Thyroid gland (tissue), 4 donors: ENCODE measurements around the gene GALK1. TPM values are rescaled to one million over a fixed set of nuclear protein-coding genes. Genes with fewer than 3 reads are reported as not detected.

Source experiments
- DNase-seq, 2 donors: peaks; one replicate each; pipeline ENCODE4 v3.0.0-alpha.2; 2019
- H3K27ac ChIP-seq, 3 donors: fragments of 200-600 bp; sonication (generic); 1 replicate in 2 of 3; 2 replicates in 1 of 3; pipeline ENCODE4 v1.5.1; 2016 to 2019; ENCODE audit warnings: mild to moderate bottlenecking in 1 of 3, moderate library complexity in 1 of 3
- H3K27me3 ChIP-seq: fragments of 200-600 bp; sonication (generic); one replicate; pipeline ENCODE4 v1.5.1; 2019
- H3K36me3 ChIP-seq, 2 donors: fragments of 200-600 bp; sonication (generic); one replicate each; pipeline ENCODE4 v1.5.1; 2016 to 2019
- H3K4me1 ChIP-seq, 2 donors: fragments of 200-600 bp; sonication (generic); one replicate each; pipeline ENCODE4 v1.5.1; 2017 to 2019
- H3K4me3 ChIP-seq, 3 donors: fragments of 200-600 bp; sonication (generic); replicated peaks in 1 of 3; 1 replicate in 2 of 3; 2 replicates in 1 of 3; pipeline ENCODE4 v1.5.1; 2016; ENCODE audit warnings: mild to moderate bottlenecking in 1 of 3
- H3K9me3 ChIP-seq: fragments of 200-600 bp; sonication (generic); one replicate; pipeline ENCODE4 v1.5.1; 2017
- POLR2A ChIP-seq, 2 donors: fragments of 450-650 bp; IDR thresholded peaks; one replicate each; pipeline ENCODE4 v1.6.1; 2017; ENCODE audit warnings: antibody characterized with exemption in 2 of 2, mild to moderate bottlenecking in 2 of 2, moderate library complexity in 1 of 2
- WGBS, 2 donors: methylation state at CpG; one replicate each; pipeline ENCODE4 v1.1.5; 2017; 5-methylcytosine and 5-hydroxymethylcytosine counted together
- intact Hi-C: fragments of 100-400 bp; cut with DNase I; formaldehyde crosslinking; loops from one replicate; pipeline ENCODE4 v1.15.1; 2023
- microRNA-seq: library from miRNA; unstranded; fragments of <30 nt; microRNA quantifications from one replicate; pipeline ENCODE4, GENCODE V29; 2016
- total RNA-seq, 4 donors: library from RNA; depleted of rRNA; stranded (reverse); fragments of >200 nt; gene quantifications; one replicate each; pipeline ENCODE4 v1.2.3, GENCODE V29; 2016
- TF ChIP-seq, protein P1 (sequence below), 6 experiments: fragments of 200-600 bp in 3 of 6; fragments of 450-650 bp in 3 of 6; sonication (generic) in 3 of 6; IDR thresholded peaks; one replicate each; pipeline ENCODE4 v1.5.1; 2016 to 2019; ENCODE audit warnings: antibody characterized with exemption in 6 of 6, mild to moderate bottlenecking in 2 of 6, inconsistent platforms in 1 of 6, moderate library complexity in 1 of 6

GALK1 gene
- total RNA-seq, 4 donors from 2014 or later: 15.4 to 28.5 (median 24.9) TPM

DNA sequence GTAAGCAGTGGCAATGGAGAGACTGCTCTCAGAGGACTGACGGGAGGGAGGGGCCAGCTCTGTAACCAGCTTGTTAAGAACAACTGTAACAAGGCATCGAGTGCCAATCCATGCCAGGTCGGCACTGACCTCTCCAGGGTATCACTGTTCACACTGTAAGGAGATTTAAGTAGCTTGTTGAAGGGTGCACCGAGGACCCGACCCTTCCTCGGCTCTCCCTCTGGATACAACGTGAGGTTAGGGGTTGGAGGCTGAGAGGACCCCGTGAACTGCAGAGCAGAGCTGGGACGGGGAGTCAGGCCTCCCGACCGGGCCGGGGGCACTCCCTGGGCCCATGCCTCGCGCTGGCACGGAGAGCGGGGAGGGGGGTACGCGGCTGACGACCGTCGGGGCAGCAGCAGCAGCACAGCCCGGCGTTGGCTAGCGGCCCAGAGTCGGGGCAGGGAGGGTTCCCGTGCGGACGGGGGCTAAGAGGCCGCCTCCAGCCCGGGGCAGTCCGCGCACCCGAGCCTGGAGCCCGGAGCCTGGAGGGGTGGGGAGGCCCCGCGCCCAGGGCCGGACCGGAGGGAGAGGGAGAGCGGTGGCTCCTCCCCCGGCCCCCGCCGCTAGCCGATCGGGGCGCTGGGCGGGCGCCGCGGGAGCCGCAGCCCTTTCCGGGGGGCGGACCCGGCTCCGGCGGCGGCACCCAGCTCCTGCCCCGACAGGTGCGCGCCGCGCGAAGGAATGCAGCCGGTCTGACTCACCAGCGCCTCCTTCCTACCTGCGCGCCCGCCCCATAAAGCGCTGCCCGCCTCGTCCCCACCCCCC lies 44.1 kb downstream of the GALK1 start, which contains the start of gene ITGB4:
Gene ITGB4 (plus strand): TSS at position 804 of the 807 bp plus-strand sequence. CDS start 3,245 bp downstream, outside the sequence.
- WGBS, 2 donors: 2 to 3% methylated on average over 18 to 20 of the region's 70 CpGs
- H3K36me3 ChIP-seq: no peaks in the 10 kb centered on the region
- peaks cover 11 to 12% of the 10 kb centered on the region in 2 donors for H3K4me1 ChIP-seq
- no peaks in the 10 kb centered on the region for H3K9me3 ChIP-seq
- TF ChIP-seq, protein P1, sequence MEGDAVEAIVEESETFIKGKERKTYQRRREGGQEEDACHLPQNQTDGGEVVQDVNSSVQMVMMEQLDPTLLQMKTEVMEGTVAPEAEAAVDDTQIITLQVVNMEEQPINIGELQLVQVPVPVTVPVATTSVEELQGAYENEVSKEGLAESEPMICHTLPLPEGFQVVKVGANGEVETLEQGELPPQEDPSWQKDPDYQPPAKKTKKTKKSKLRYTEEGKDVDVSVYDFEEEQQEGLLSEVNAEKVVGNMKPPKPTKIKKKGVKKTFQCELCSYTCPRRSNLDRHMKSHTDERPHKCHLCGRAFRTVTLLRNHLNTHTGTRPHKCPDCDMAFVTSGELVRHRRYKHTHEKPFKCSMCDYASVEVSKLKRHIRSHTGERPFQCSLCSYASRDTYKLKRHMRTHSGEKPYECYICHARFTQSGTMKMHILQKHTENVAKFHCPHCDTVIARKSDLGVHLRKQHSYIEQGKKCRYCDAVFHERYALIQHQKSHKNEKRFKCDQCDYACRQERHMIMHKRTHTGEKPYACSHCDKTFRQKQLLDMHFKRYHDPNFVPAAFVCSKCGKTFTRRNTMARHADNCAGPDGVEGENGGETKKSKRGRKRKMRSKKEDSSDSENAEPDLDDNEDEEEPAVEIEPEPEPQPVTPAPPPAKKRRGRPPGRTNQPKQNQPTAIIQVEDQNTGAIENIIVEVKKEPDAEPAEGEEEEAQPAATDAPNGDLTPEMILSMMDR (IDR thresholded peaks at IDR 0.05): peak in 1 of 6 experiments; percentile 41
- peak in 1 of 2 donors; percentile 36 for TF ChIP-seq POLR2A (IDR thresholded peaks at IDR 0.05)
- DNase-seq: peak; percentile 88 to 90
- peak within 1 kb of the TSS in 2 of 3 donors; percentile 50 to 79 for H3K27ac ChIP-seq
- H3K4me3 ChIP-seq: peak within 1 kb of the TSS in 2 of 3 donors; percentile 25 to 57
- intact Hi-C loops: no loop called here
- no peaks in the 10 kb centered on the region for H3K27me3 ChIP-seq

DNA sequence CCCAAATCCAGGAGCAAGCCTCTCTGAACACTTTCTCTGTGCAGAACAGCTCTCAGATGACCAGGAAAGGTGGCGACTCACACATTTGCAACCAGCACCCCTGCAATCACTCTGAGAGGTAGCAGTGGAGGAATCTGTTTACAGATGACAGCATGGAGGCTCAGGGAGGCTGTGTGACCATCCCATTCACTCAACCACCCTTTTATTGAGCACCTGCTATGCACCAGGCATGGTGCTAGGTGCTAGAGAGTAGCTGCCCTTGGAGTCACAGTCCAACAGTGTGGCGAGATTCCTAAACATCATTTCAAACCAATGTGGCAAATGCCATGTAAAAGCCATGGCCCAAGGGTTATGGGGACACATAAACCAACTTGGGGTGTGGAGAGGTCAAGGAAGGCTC lies 45.3 kb downstream of the GALK1 start:
- no peak for DNase-seq
- H3K4me1 ChIP-seq: peaks cover 11 to 12% of the 10 kb centered on the region in 2 donors
- no peak overlapping the region for H3K4me3 ChIP-seq
- H3K27me3 ChIP-seq: no peaks in the 10 kb centered on the region
- no peaks in the 10 kb centered on the region for H3K36me3 ChIP-seq
- no peaks in the 10 kb centered on the region for H3K9me3 ChIP-seq
- TF ChIP-seq POLR2A (IDR thresholded peaks at IDR 0.05): no peak
- TF ChIP-seq, protein P1 (IDR thresholded peaks at IDR 0.05): no peak
- intact Hi-C loops: no loop called here
- no peak overlapping the region for H3K27ac ChIP-seq
- WGBS, 2 donors: 90 to 96% methylated on average over 2 of the region's 2 CpGs

DNA sequence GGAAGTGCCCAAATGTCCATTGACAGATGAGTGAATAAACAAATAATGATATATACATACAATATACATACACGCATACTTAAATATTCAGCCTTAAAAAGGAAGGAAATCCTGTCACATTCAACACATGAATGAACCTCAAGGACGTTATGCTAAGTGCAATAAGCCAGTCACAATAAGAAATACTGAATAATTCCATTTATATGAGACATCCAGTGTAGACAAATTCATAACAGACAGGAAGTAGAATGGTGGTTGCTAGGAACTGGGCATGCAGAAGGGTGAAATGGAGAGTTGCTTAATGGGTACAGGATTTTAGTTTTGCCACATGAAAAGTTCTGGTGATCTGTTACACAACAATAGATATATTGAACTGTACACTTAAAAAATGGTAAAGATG lies 52.5 kb downstream of the GALK1 start:
- WGBS, 2 donors: 61 to 66% methylated on average over 2 of the region's 2 CpGs

More for the DNA sequence above, 52.5 kb downstream of the GALK1 start:
- no peak overlapping the region for H3K27ac ChIP-seq
- TF ChIP-seq, protein P1 (IDR thresholded peaks at IDR 0.05): no peak
- no peak for TF ChIP-seq POLR2A (IDR thresholded peaks at IDR 0.05)
- no peaks in the 10 kb centered on the region for H3K27me3 ChIP-seq
- intact Hi-C loops: no loop called here
- H3K4me1 ChIP-seq: peaks cover 0 to 6% of the 10 kb centered on the region in 2 donors
- H3K9me3 ChIP-seq: no peaks in the 10 kb centered on the region
- DNase-seq: no peak
- no peak overlapping the region for H3K4me3 ChIP-seq
- H3K36me3 ChIP-seq: no peaks in the 10 kb centered on the region

Small RNAs within 50 kb of the gene (microRNA-seq; reads per million reads assigned to microRNA genes)
- gene MIR4738: 1.5 reads per million

Other genes starting within 250 kb of the GALK1 start
- 10 to 100 TPM; 15.0 to 87.2 (median 21.7) TPM for gene CASKIN2, start 249.7 kb downstream of the GALK1 start, total RNA-seq
- 10 to 100 TPM; 11.6 to 46.6 (median 25.8) TPM for gene TSEN54, start 248.7 kb downstream of the GALK1 start, total RNA-seq
- 10 to 100 TPM; 35.6 to 73.5 (median 53.8) TPM for gene LLGL2, start 239.5 kb downstream of the GALK1 start, total RNA-seq
- 100 to 1,000 TPM in 2 of 4 donors, 10 to 100 TPM in 2; 64.9 to 209 (median 120) TPM for gene MYO15B, start 177.4 kb downstream of the GALK1 start, total RNA-seq
- gene SMIM5, start 131.8 kb downstream of the GALK1 start, total RNA-seq: 10 to 100 TPM in 2 of 4 donors, 1 to 10 TPM in 2; 2.3 to 13.6 (median 7.9) TPM
- gene RECQL5, start 98.0 kb downstream of the GALK1 start, total RNA-seq: 10 to 100 TPM; 41.9 to 91.8 (median 70.1) TPM
- gene SAP30BP, start 97.9 kb downstream of the GALK1 start, total RNA-seq: 10 to 100 TPM; 52.5 to 83.6 (median 72.7) TPM
- 10 to 100 TPM; 19.7 to 27.3 (median 23.1) TPM for gene ITGB4, start 43.7 kb downstream of the GALK1 start, total RNA-seq
- gene UNK, start 19.6 kb upstream of the GALK1 start, total RNA-seq: 10 to 100 TPM; 32.5 to 61.4 (median 47.9) TPM
- gene UNC13D, start 79.2 kb upstream of the GALK1 start, total RNA-seq: 1 to 10 TPM; 4.0 to 8.1 (median 5.2) TPM
- gene WBP2, start 90.1 kb upstream of the GALK1 start, total RNA-seq: 10 to 100 TPM; 41.8 to 64.5 (median 53.5) TPM
- 10 to 100 TPM; 14.7 to 27.8 (median 19.7) TPM for gene TRIM47, start 113.4 kb upstream of the GALK1 start, total RNA-seq
- gene TRIM65, start 131.8 kb upstream of the GALK1 start, total RNA-seq: 10 to 100 TPM; 23.0 to 39.4 (median 31.8) TPM
- 10 to 100 TPM; 34.8 to 60.6 (median 50.3) TPM for gene MRPL38, start 139.7 kb upstream of the GALK1 start, total RNA-seq
- gene FBF1, start 175.8 kb upstream of the GALK1 start, total RNA-seq: 10 to 100 TPM; 41.7 to 49.7 (median 43.4) TPM
- 100 to 1,000 TPM in 1 of 4 donors, 10 to 100 TPM in 3; 59.6 to 102 (median 75.5) TPM for gene ACOX1, start 214.0 kb upstream of the GALK1 start, total RNA-seq
- gene TEN1, start 214.0 kb upstream of the GALK1 start, total RNA-seq: 10 to 100 TPM in 3 of 4 donors, 1 to 10 TPM in 1; 9.5 to 24.2 (median 15.3) TPM
- 1 to 10 TPM; 3.1 to 9.7 (median 9.3) TPM for gene CDK3, start 235.7 kb upstream of the GALK1 start, total RNA-seq